C4-2B (cell line): ENCODE data around the gene TRAK1.

Source experiments
- H3K27ac ChIP-seq: fragments of 450-650 bp; 2 replicates; pipeline ENCODE4 v1.5.1; 2017
- ZFX ChIP-seq: fragments of 450-650 bp; IDR thresholded peaks from 2 replicates; pipeline ENCODE4 v1.6.1; 2017
- TF ChIP-seq, protein P1 (sequence below): fragments of 450-650 bp; conservative IDR thresholded peaks from 2 replicates; pipeline ENCODE4 v1.5.1; 2017; ENCODE audit warnings: mild to moderate bottlenecking

The TRAK1 gene

DNA sequence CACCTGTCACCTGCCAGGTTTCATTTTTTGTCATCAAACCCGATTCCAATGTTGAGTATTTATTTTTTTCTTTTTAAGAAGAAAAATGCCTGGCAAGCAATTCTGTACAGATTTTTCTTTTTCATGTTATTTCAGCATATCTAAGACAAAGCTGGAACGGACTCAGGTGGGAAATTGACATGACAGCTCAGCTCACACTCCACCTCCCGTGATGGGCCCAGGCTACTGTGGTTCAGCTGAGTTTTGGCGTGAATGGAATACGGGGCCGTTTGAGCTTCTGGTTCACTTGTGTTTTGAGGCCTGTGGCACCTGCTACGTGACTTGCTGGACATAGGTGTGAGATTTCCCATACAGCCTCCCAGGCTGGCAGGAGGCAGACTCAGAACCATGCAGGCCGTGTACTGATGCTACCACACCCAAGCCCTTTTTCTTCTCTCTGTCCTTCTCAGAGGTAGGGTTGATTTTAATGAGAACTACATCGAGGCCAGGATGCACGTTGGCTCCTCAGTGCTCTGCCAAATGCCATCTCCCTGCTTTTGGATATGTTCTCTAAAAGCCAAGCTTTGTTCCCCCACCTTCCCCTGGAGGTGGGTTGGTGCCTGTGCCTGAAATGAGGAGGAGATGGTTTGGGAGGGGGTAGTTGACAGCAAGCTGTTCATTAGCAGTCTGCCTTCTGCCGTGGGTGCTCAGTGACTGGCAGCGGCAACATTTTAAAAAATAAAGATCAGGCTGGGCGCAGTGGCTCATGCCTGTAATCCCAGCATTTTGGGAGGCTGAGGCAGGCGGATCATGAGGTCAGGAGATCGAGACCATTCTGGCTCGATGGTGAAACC lies 48.7 kb downstream of the TRAK1 start:
- TF ChIP-seq, protein P1, sequence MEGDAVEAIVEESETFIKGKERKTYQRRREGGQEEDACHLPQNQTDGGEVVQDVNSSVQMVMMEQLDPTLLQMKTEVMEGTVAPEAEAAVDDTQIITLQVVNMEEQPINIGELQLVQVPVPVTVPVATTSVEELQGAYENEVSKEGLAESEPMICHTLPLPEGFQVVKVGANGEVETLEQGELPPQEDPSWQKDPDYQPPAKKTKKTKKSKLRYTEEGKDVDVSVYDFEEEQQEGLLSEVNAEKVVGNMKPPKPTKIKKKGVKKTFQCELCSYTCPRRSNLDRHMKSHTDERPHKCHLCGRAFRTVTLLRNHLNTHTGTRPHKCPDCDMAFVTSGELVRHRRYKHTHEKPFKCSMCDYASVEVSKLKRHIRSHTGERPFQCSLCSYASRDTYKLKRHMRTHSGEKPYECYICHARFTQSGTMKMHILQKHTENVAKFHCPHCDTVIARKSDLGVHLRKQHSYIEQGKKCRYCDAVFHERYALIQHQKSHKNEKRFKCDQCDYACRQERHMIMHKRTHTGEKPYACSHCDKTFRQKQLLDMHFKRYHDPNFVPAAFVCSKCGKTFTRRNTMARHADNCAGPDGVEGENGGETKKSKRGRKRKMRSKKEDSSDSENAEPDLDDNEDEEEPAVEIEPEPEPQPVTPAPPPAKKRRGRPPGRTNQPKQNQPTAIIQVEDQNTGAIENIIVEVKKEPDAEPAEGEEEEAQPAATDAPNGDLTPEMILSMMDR: no peak
- no peak for TF ChIP-seq ZFX
- H3K27ac ChIP-seq: no peak overlapping the region

DNA sequence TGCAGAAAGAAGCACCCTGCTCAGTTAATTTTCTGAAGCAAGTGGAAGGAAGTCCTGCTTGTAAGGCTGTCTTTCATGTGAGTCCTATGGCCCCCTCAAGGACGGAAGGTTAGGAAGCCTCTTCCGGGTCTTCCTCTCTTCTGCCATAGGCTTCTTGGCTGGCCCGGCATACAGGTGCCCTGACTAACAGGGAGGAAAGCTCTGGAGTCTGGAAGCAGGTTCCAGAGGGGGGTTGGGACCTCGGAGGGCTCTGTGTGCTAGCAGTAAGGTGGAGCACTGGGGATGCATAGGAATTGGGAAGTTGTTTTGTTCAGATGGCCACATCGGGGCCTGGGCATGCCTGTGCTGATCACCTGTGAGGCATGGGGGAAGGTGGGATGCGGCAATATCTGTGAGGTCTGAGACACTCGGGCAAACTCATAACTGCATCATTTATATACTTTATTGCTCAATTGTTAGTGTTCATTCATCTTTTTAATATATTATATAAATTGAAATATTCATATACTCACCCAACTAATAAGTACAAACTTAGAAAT lies 49.6 kb downstream of the TRAK1 start:
- TF ChIP-seq ZFX: no peak
- TF ChIP-seq, protein P1: no peak
- no peak overlapping the region for H3K27ac ChIP-seq

DNA sequence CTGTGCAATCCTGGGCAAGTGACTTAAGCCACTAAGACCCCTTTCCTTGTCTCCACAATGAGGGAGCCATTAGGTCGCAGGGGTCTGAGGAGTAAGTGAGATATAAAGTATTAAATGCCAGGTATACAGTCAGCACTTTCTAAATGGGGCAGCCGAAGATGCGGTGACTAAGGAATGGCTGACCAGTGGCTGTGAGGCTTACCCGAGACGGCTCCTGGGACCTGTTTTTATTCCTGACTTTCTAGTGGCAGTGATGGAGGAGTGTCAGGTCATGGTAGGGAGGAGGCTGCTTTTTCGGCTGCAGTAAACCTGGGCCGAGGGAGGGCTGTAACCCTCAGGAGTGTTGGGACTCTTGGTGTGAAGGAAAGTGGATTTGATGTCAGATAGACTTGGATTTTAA lies 52.3 kb downstream of the TRAK1 start:
- H3K27ac ChIP-seq: no peak overlapping the region
- TF ChIP-seq ZFX: no peak
- TF ChIP-seq, protein P1: no peak

DNA sequence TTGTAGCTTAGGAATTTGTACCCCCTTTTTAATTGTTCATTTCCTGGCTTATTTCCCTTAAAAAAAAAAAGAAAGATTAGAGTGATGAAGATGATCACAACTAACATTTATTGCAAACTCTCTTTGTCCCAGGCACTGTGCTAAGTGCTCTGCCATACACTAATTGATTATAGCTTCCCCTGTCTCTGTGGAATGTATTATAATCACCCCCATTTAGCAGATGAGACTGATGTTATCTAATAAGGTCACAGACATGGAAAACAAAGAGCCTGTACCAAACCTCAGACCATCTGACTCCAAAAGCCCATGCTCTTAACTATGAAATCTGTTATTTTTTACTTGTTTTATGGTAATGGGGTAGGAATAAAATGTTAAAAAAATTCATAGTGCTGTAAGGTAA lies 53.1 kb downstream of the TRAK1 start:
- no peak overlapping the region for H3K27ac ChIP-seq
- TF ChIP-seq, protein P1: no peak

DNA sequence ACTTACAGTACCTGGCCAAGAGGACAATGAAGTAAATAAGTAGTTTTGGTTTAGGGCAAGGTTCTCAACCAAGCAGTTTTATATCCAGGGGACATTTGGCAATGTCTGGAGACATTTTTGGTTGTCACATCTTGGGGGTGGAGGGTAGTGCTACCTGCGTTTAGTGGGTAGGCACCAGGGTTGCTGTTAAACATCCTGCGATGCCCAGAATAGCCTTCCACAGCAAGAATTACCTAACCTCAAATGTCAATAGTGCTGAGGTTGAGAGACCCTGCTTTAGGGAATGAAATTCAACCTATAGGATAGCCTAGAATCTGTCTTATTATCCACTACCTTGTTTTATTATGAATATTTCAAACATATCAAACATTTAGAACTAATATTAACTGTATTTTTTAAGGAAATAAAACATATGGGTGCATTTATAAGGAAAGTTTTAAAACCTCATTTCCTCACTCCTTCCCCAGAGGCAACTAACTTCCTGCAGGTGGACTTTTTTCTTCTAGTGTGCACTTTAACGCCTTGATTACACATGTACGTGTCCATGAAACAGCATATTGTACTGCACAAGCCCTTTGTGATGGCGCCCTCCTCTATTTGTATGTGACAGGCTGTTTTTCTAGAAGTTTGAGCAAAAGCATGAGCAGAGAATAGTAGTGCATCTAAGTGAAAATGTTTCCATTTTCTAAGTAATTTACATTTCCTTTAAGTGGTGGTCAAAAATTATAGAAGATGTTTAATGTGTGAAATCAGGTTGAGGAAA lies 57.1 kb downstream of the TRAK1 start:
- H3K27ac ChIP-seq: no peak overlapping the region
- TF ChIP-seq, protein P1: no peak
- TF ChIP-seq ZFX: no peak

DNA sequence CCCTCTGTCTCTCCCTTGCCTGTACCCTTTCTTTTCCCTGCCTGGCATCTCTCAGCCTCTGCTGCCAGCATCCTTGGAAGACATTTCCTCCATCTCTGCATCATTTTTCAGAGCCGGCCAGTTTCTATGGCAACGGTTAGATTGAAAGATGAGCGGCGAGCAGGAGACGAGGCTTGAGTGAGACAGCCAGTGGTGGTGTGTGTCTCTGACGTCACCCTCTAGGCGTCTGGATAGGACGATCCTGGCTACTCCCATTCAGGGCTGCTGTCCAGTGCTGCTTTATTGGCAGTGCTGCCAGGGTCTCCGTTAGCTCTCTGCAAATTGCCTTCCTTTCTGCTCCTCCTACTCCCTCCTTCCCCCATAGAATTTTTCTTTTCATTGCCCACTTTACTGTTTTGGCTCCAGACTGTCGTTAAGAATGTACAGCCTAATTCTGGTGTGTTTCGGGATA lies 57.9 kb downstream of the TRAK1 start:
- H3K27ac ChIP-seq: no peak overlapping the region
- TF ChIP-seq ZFX: no peak
- TF ChIP-seq, protein P1: no peak

DNA sequence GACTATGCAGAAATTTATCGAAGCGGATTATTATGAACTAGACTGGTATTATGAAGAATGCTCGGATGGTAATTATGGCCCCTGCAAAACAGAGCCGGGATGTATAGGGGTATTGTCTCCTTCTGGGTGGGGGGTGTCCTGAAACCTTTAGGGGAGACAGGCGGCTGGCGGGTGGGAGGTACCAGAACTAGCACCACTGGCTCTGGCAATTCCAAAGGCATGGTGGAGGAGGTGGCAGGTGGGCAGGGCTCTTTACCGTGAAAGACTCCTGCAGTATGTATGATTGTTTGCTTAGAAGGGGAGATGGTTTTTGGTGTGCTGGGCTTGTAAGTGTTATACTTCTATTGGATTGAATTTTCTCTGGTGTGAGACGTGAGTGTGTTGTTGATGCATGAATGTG lies 58.4 kb downstream of the TRAK1 start:
- no peak overlapping the region for H3K27ac ChIP-seq
- TF ChIP-seq ZFX: no peak
- TF ChIP-seq, protein P1: no peak
